Measurements from ENCODE around the gene FAM3A.
A peak's percentile ranks its signal among the peaks of the same experiment; 100 is the strongest.
"Not testable (repeated sequence)": the region's sequence is repeated elsewhere in the genome, so short reads cannot be mapped to it uniquely, and the experiment has no call there.

Gene FAM3A

DNA sequence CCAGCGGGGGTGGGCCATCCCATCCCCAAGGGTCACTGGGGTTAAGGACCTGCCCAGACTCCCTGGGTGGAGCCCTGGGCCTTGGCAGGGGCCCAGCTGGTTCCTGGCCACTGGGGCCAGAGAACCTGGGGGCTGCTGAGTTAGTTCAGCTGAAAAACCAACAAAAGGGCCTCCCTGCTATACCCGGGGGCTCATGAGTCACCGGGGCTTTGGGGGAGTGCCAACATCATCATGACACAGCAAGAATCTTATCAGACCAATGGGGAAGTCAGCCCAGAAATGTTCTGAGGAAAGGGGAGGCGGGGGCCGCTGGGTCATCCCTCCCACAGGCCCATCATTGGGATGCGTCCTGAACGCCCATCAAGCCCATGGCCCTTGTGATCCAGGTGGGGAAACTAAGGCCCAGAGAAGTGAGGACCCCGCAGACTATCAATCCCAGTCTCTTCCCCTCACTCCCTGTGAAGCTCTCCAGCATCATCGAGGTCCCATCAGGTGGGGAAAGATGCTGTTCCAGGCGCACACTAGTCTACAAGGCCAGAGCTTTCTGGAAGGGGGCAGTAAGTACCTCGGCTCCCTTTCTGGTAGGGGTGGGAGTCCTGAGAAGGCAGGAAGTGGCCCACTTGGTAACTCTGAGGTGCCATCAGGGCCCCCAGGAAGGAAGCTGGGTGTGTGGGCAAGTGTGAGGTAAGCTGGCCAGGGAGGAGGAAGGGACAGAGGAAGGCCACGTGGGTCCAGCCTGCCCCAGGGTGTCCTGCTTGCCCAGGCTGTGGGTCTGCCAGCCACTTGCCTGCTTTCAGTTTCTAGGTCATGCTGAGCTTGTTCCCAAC lies 26.1 kb upstream of the FAM3A start:
- DNase-seq (ENCODE audit: low spot score in 2 of 2) (peak; percentile 15 to 66), ATAC-seq (peak; percentile 71)
- peaks cover 78% of the 10 kb centered on the region for H3K36me3 Mint-ChIP-seq
- peaks cover 38% of the 10 kb centered on the region for H3K4me1 Mint-ChIP-seq
- peak overlapping the region; percentile 99 for H3K27ac Mint-ChIP-seq
- peak overlapping the region; percentile 99 for H3K4me3 Mint-ChIP-seq
- H3K9me3 Mint-ChIP-seq = no peaks in the 10 kb centered on the region

DNA sequence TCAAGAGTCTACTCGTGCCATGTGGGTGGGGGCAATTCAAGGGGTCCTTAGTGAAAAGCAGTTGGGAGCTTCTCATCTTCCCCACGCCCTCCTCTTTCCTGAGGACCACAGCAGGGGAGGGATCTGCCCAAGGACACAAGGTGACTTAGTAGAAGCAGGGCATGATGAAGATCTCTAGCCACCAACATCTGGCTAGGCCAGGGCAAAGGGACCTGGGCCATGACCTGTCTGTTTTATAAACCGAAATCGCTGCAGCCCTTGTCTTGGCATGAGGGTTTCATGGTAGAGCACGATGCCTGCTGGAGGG lies 25.5 kb upstream of the FAM3A start:
- DNase-seq (ENCODE audit: low spot score in 2 of 2) (no peak), ATAC-seq (no peak)
- Mint-ChIP-seq H3K36me3 (peaks cover 77% of the 10 kb centered on the region), H3K4me3 (peak overlapping the region; percentile 99), H3K4me1 (peaks cover 38% of the 10 kb centered on the region), H3K27ac (peak overlapping the region; percentile 99), H3K9me3 (no peaks in the 10 kb centered on the region)

DNA sequence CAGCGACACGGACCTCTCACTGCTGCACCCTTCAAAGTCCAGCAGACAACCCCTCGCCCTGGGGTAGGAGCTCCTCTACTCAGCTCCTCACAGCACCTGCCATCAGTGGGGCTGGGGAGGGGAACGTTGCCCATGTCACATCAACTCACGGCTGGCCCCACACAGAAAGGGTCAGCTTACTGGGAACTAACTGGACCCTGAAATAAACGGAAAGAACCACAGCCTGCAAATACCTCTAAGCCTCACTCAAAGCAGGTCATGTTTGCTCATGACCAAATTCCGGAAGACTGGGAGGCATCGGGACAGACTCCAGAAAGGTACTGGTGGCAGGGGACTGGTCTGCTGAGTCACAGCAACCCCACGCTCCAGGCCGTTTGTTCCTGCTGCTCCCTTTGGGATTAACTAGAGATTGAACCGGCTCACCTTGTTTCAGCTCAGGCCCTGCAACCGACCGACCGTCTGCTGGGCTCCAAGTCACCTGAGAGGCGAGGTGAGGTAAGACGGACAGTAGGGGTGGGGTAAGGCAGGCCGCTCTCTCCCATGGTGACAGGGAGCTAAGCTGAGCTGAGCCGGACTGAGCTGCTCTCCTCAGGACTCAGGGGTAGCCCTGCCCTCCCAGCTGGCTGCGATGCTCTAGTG lies 25.0 kb upstream of the FAM3A start:
- Mint-ChIP-seq H3K27ac (peak overlapping the region; percentile 99), H3K36me3 (peaks cover 72% of the 10 kb centered on the region), H3K4me1 (peaks cover 35% of the 10 kb centered on the region), H3K4me3 (peak overlapping the region; percentile 99), H3K9me3 (no peaks in the 10 kb centered on the region)
- ATAC-seq (no peak), DNase-seq (ENCODE audit: low spot score in 2 of 2) (no peak)

DNA sequence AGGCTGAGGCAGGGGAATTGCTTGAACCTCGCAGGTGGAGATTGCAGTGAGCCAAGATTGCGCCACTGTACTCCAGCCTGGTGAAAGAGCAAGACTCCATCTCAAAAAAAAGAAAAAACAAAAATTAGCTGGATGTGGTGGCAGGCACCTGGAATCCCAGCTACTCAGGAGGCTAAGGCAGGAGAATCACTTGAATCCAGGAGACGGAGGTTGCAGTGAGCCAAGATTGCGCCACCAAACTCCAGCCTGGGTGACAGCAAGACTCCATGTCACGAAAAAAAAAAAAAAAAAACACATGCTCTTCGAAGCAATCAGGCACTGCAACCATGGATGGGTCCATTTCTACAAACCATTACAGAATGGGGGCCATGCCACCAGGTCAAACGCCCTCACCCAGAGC lies 24.3 kb upstream of the FAM3A start:
- ATAC-seq; H3K9me3 Mint-ChIP-seq; DNase-seq (ENCODE audit: low spot score in 2 of 2): not testable (repeated sequence)
- H3K27ac Mint-ChIP-seq = peak overlapping the region; percentile 99
- peaks cover 32% of the 10 kb centered on the region for H3K4me1 Mint-ChIP-seq
- H3K36me3 Mint-ChIP-seq = peaks cover 70% of the 10 kb centered on the region
- peak overlapping the region; percentile 99 for H3K4me3 Mint-ChIP-seq

DNA sequence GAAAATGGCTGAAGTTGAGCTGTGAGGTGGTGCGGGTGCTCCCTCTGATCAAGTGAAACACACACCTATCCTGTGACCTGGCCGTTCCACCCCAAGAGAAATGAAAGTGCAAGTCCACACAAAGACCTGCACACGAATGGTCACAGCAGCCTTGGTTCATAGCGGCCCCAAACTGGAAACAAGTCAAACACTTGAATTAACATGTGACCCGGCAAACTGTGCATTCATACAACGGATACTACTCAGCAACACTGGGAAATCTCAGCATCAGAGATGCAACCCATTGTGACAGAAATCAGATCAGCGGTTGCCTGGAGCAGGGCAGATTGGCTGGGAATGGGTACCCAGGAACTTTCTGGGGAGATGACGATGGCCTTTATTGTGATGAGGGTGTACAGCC lies 23.0 kb upstream of the FAM3A start:
- H3K27ac Mint-ChIP-seq = peak overlapping the region; percentile 67
- H3K9me3 Mint-ChIP-seq = no peaks in the 10 kb centered on the region
- peaks cover 68% of the 10 kb centered on the region for H3K36me3 Mint-ChIP-seq
- H3K4me1 Mint-ChIP-seq = peaks cover 33% of the 10 kb centered on the region
- ATAC-seq = no peak
- H3K4me3 Mint-ChIP-seq = no peak overlapping the region
- DNase-seq (ENCODE audit: low spot score in 2 of 2) = no peak

DNA sequence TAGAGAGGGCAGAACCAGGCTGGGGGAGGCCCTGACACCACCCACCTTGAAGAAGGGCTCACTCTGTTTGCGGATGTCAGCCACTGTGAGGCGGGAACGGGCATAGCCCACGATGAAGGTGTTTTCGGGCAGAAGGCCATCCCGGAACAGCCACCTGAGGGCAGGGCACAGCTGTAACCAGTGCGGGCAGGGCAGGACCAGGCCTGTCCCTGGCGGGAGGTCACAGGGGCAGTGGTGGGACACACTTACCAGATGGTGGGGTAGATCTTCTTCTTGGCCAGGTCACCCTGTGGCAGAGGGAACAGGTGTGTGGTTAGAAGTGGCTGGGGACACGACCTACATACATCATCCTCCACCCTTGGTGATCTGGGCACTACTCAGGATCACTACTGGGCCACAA lies 19.9 kb upstream of the FAM3A start:
- H3K36me3 Mint-ChIP-seq = peaks cover 71% of the 10 kb centered on the region
- H3K27ac Mint-ChIP-seq = no peak overlapping the region
- no peaks in the 10 kb centered on the region for H3K9me3 Mint-ChIP-seq
- no peak for ATAC-seq
- DNase-seq (ENCODE audit: low spot score in 2 of 2) = no peak
- H3K4me1 Mint-ChIP-seq = peaks cover 22% of the 10 kb centered on the region
- H3K4me3 Mint-ChIP-seq = no peak overlapping the region

DNA sequence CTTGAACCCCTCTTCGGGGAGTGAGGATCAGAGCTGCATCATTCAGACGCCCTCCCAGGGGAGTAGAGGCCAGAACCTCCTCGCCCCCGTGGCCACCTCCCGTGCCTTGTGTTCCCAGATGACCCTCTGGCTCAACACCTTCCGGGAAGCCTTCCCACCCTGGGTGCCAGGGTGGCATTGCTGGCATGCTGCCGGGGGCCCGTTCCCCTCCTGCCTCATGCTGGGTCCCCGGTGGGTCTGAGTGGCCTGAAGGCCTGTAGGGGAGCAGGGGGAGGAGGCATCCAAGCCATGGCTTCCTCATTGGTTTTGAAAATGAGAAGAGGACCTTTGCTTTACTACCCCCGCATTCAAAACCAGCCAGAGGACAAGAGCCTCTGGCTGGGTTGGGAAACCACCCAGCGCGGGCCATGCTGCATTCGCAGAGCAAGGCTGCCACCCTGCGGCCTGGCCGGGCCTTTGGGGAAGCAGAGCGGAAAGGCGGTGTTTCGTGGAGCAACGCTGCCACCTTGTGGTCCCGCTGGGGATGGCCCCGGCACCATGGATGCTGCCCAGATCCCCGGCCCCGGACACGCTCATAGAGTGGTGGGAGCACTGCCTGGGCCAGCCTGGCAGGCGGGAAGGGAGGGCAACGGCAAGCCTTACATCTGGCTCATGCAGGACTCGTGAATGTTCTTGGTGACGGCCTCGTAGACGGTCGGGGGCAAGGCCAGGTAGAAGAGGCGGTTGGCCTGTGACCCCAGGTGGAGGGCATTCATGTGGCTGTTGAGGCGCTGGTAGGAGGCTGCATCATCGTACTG lies 18.7 kb upstream of the FAM3A start:
- DNase-seq (ENCODE audit: low spot score in 2 of 2) (peak; percentile 79 to 90), ATAC-seq (peak; percentile 98)
- Mint-ChIP-seq H3K36me3 (peaks cover 68% of the 10 kb centered on the region), H3K4me3 (peak overlapping the region; percentile 20), H3K4me1 (peaks cover 17% of the 10 kb centered on the region), H3K27ac (peak overlapping the region; percentile 43), H3K9me3 (no peaks in the 10 kb centered on the region)

DNA sequence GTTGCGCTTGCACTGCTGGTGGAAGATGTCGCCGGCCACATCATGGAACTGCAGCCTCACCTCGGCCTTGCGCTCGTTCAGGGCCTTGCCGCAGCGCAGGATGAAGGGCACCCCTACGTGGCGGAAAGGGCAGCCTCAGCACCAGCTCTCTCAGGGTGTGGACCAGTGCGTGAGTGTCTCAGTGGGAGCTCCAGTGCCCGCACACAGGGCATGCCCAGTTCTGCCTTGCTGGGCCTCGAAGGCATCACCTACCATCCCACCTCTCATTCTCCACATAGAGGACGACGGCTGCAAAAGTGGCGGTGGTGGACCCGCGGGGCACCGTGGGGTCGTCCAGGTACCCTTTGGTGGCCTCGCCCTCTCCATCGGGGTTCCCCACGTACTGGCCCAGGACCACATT lies 16.7 kb upstream of the FAM3A start:
- ATAC-seq (no peak), DNase-seq (ENCODE audit: low spot score in 2 of 2) (no peak)
- H3K9me3 Mint-ChIP-seq = no peaks in the 10 kb centered on the region
- no peak overlapping the region for H3K4me3 Mint-ChIP-seq
- H3K36me3 Mint-ChIP-seq = peaks cover 57% of the 10 kb centered on the region
- H3K27ac Mint-ChIP-seq = no peak overlapping the region
- peaks cover 8% of the 10 kb centered on the region for H3K4me1 Mint-ChIP-seq

DNA sequence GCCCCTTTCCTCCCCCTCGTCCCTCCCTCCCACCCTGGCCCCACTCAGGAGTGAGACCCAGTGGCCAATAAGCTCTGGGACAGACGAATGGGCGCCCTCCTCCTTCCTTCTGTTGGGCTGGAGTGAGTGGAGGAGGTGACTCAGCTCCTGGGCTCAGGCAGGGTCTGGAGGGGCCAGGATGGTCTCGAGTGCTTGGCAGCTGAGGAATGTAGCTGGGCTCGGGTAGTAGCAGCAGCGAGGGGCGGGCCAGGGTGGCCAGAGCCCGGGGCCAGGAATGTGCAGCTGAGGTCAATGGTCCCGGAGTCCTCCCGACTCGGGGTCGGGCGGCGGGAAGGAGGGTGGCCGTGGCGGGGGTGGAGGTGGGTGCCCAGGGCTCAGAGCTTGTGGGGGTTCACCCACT lies 15.6 kb upstream of the FAM3A start:
- H3K4me3 Mint-ChIP-seq = no peak overlapping the region
- DNase-seq (ENCODE audit: low spot score in 2 of 2) (no peak), ATAC-seq (no peak)

DNA sequence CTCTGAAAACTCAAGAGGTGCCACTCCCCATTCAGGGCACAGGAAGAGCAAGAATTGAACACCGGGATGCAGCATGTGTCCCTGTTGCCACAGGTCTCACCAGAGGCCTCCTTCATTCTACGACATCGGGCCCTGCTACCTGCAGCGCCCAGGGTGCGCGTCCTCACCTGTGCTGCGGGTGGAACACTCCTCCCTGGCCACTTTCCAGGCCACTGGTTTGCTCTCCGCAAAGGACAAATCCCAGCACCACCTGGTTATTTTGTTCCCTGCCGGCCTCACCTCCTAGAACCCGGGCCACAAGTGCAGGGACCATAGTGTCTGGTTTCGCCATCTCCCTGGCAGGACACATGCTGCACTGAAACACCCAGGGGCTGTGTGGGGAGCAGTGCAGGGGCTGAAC lies 14.3 kb upstream of the FAM3A start:
- Mint-ChIP-seq H3K9me3 (no peaks in the 10 kb centered on the region), H3K4me1 (peaks cover 8% of the 10 kb centered on the region), H3K36me3 (peaks cover 48% of the 10 kb centered on the region), H3K27ac (no peak overlapping the region), H3K4me3 (no peak overlapping the region)
- no peak for DNase-seq (ENCODE audit: low spot score in 2 of 2)
- no peak for ATAC-seq

More for the DNA sequence above, 15.6 kb upstream of the FAM3A start:
- Mint-ChIP-seq H3K27ac (no peak overlapping the region), H3K9me3 (no peaks in the 10 kb centered on the region), H3K36me3 (peaks cover 49% of the 10 kb centered on the region), H3K4me1 (peaks cover 8% of the 10 kb centered on the region)

DNA sequence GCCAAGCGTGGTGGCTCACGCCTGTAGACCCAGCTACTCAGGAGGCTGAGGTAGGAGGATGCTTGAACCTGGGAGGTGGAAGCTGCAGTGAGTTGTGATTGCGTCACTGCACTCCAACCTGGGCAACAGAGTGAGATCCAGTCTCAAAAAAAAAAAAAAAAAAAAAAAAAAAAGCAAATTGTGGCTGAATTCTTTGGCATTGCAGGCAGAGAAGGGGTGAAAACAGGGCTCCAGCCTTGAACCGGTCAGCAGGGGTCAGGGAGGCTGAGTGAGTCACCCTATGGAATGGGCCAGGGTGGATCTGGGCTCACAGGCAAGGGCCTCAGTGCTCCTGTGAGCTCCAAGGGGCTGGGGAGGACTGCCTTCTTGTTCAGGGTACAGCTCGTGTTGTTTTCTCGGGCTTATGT lies 13.2 kb upstream of the FAM3A start:
- Mint-ChIP-seq H3K27ac (no peak overlapping the region), H3K36me3 (peaks cover 38% of the 10 kb centered on the region), H3K4me3 (no peak overlapping the region), H3K4me1 (no peaks in the 10 kb centered on the region), H3K9me3 (no peaks in the 10 kb centered on the region)
- DNase-seq (ENCODE audit: low spot score in 2 of 2) (no peak), ATAC-seq (no peak)

DNA sequence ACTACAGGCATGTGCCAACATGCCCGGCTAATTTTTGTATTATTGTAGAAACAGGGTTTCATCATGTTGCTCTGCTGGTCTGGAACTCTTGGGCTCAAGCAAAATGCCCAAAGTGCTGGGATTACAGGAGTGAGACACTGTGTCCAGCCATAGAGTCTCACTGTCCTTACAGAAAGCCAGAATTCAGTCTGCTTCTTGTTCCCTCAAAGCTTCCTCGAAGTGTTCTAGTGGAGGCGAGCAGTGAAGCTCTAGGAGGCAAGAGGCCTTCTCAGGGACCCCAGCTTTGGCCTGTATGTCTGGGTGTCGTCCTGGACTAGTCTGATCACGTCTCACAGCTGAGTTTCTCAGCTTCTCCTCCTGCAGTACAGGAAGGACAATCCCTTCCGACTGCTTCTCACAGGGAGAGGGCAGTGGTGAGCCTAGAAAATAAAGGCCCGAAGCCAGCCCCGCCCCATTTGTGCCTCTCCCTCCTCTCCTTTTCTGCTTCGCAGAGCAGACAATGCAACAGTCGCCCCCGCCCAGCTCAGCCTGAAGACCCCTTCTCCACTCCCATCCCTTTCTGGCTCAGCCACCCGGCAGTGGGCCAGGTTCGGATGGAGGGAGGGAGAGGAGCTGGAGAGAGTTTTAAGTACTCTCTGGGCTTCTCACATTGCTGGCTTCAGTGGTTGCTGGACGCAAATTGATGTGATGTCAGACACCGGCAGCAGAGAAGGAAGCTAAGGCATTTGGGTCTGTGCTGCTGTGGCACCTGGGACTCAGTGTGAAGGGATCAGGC lies 11.1 kb upstream of the FAM3A start:
- ATAC-seq (peak; percentile 90), DNase-seq (ENCODE audit: low spot score in 2 of 2) (peak in 1 of 2 donors; percentile 64)
- Mint-ChIP-seq H3K27ac (peak overlapping the region; percentile 69), H3K9me3 (no peaks in the 10 kb centered on the region), H3K4me3 (no peak overlapping the region), H3K36me3 (peaks cover 24% of the 10 kb centered on the region), H3K4me1 (no peaks in the 10 kb centered on the region)

DNA sequence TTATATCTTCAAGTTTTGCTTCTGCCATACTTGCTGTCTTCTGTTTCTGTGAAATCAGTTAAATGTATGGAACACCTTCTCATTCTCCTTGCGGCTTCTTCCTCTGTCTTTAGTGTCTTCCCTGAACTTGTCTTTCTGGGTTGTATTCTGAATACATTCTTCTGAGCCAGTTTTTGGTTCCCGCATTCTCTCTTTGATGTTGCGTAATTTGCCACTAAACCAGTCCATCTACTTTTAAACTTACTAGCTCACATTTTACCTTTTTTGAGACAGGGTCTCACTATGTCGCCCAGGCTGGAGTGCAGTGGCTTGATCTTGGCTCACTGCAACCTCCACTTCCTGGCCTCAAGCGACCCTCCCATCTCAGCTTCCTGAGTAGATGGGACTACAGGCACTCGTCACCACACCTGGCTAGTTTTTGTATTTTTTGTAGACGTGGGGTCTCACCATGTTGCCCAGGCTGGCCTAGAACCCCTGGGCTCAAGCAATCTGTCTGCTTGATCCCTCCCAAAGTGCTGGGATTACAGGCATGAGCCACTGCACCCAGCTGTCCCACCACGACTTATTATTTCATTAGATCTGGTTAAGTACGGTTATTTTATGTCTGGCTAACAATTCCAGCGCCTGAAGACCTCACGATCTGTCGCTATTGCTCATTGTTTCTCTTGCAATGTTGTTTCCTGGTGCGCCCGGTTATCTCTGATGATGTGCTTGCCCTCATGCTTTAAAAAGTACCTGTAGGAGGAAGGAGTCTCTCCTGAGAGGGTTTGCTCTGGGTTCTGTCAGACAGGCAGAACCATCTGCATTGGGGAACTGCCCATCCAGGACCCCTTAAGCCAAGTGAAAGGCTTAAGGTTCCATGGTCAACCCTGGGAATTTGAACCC lies 9.8 kb upstream of the FAM3A start:
- no peaks in the 10 kb centered on the region for H3K4me1 Mint-ChIP-seq
- no peak for DNase-seq (ENCODE audit: low spot score in 2 of 2)
- H3K27ac Mint-ChIP-seq = peak overlapping the region; percentile 60
- H3K9me3 Mint-ChIP-seq = no peaks in the 10 kb centered on the region
- H3K36me3 Mint-ChIP-seq = peaks cover 13% of the 10 kb centered on the region
- no peak for ATAC-seq
- H3K4me3 Mint-ChIP-seq = no peak overlapping the region

DNA sequence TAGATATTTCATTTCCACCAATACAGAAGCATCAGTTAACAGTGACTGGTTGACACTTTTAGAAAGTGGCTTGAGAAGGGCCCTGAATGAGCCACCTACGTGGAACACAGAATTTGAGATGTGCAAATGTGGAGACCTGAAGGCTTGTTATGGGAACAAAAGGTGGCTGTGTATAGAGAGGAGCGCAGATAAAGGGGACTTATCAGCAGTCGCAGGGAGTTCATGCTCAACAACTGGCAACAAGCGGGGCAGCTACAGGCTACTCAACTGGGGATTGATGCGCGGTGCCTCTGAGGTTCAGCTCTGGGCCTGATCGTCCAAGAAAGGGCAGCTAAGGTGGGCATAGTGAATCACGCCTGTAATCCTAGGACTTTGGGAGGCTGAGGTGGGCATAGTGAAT lies 3.4 kb upstream of the FAM3A start:
- no peak overlapping the region for H3K27ac Mint-ChIP-seq
- ATAC-seq (no peak), DNase-seq (ENCODE audit: low spot score in 2 of 2) (no peak)
- H3K36me3 Mint-ChIP-seq = peaks cover 5% of the 10 kb centered on the region
- H3K4me1 Mint-ChIP-seq = peaks cover 7% of the 10 kb centered on the region
- no peak overlapping the region for H3K4me3 Mint-ChIP-seq
- no peaks in the 10 kb centered on the region for H3K9me3 Mint-ChIP-seq
